Lower leg skin (tissue), 3 donors: ENCODE measurements around the gene ERC1.

Experiments
- POLR2A ChIP-seq, 2 donors: fragments of 450-650 bp; IDR thresholded peaks; one replicate each; pipeline ENCODE4 v1.6.1; 2016 to 2017; ENCODE audit warnings: antibody characterized with exemption in 2 of 2, mild to moderate bottlenecking in 1 of 2, moderate library complexity in 1 of 2
- TF ChIP-seq, protein P1 (sequence below), 3 donors: fragments of 450-650 bp; IDR thresholded peaks; one replicate each; pipeline ENCODE4 v1.5.1; 2016; ENCODE audit warnings: antibody characterized with exemption in 3 of 3, mild to moderate bottlenecking in 3 of 3, moderate library complexity in 2 of 3

DNA sequence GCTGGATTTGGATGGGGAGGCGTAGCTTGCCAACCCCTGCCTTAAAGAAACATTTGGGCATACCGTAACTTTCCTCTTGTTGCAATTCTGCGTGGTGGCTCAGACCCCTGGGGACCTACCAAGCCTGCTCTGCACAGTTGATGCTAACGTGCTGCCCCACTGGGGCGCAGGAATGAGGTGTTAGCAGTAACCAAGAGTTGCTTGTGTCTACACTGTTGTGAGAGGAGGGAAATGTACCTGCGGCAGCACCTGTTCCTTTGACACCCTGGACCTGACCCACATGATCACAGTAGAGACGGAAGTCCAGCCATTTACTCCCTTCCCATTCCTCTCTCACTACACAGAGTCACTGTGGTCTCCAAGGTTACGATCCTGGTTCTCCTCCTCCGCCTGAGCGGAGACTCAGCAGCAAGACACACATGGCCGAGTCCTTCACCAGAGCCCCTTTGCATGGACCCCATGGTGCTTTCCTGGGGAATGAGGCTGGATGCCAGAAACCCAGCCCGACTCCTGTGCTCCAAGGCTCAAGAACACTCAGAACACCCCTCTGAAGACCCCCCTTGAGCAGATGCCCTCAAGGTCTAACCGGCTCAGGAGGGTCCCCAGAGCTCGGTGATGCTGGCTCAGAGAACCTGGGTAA lies 518.5 kb downstream of the ERC1 start:
- TF ChIP-seq, protein P1, sequence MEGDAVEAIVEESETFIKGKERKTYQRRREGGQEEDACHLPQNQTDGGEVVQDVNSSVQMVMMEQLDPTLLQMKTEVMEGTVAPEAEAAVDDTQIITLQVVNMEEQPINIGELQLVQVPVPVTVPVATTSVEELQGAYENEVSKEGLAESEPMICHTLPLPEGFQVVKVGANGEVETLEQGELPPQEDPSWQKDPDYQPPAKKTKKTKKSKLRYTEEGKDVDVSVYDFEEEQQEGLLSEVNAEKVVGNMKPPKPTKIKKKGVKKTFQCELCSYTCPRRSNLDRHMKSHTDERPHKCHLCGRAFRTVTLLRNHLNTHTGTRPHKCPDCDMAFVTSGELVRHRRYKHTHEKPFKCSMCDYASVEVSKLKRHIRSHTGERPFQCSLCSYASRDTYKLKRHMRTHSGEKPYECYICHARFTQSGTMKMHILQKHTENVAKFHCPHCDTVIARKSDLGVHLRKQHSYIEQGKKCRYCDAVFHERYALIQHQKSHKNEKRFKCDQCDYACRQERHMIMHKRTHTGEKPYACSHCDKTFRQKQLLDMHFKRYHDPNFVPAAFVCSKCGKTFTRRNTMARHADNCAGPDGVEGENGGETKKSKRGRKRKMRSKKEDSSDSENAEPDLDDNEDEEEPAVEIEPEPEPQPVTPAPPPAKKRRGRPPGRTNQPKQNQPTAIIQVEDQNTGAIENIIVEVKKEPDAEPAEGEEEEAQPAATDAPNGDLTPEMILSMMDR (IDR thresholded peaks at IDR 0.05): no peak
- TF ChIP-seq POLR2A (IDR thresholded peaks at IDR 0.05): no peak
